ENCODE measurements around the gene SLC45A3.

SLC45A3 gene

GRCh38 chr1:205669341-205670149 lies 10.8 kb downstream of the SLC45A3 start:
- DNase-seq (ENCODE audit: low read depth): no peak
- H3K4me3 ChIP-seq (ENCODE audit: low read length): no peak overlapping the region
- no peak for TF ChIP-seq CTCF (conservative IDR thresholded peaks at IDR 0.05; ENCODE audit: low read length)

GRCh38 chr1:205668951-205669340 lies 11.4 kb downstream of the SLC45A3 start:
- H3K4me3 ChIP-seq (ENCODE audit: low read length): no peak overlapping the region
- DNase-seq (ENCODE audit: low read depth): no peak
- TF ChIP-seq CTCF (conservative IDR thresholded peaks at IDR 0.05; ENCODE audit: low read length): no peak

GRCh38 chr1:205667909-205668643 lies 12.2 kb downstream of the SLC45A3 start:
- no peak for DNase-seq (ENCODE audit: low read depth)
- no peak for TF ChIP-seq CTCF (conservative IDR thresholded peaks at IDR 0.05; ENCODE audit: low read length)
- no peak overlapping the region for H3K4me3 ChIP-seq (ENCODE audit: low read length)

GRCh38 chr1:205666372-205667166 lies 13.7 kb downstream of the SLC45A3 start:
- no peak for TF ChIP-seq CTCF (conservative IDR thresholded peaks at IDR 0.05; ENCODE audit: low read length)
- no peak overlapping the region for H3K4me3 ChIP-seq (ENCODE audit: low read length)
- no peak for DNase-seq (ENCODE audit: low read depth)

- no peak overlapping the region for H3K4me3 ChIP-seq (ENCODE audit: low read length)
- DNase-seq (ENCODE audit: low read depth): no peak
- TF ChIP-seq CTCF (conservative IDR thresholded peaks at IDR 0.05; ENCODE audit: low read length): no peak
Observed at GRCh38 chr1:205665201-205666045, 14.9 kb downstream of the SLC45A3 start.

GRCh38 chr1:205664399-205665017 lies 15.8 kb downstream of the SLC45A3 start:
- no peak for DNase-seq (ENCODE audit: low read depth)

More at GRCh38 chr1:205664399-205665017, 15.8 kb downstream of the SLC45A3 start:
- TF ChIP-seq CTCF (conservative IDR thresholded peaks at IDR 0.05; ENCODE audit: low read length): no peak
- H3K4me3 ChIP-seq (ENCODE audit: low read length): no peak overlapping the region
